Measurements from ENCODE around the gene ZDHHC8.

Gene ZDHHC8

GRCh38 chr22:20135806-20136602 is 4.4 kb downstream of the ZDHHC8 start:
- no peak overlapping the region for H3K4me3 ChIP-seq
- no peaks in the 10 kb centered on the region for H3K36me3 ChIP-seq (ENCODE audit: insufficient read depth, low read length)
- TF ChIP-seq FOXP2 (optimal IDR thresholded peaks at IDR 0.05; ENCODE audit: control extremely low read depth, extremely low read length, insufficient read depth) (no peak), POLR2AphosphoS5 (IDR thresholded peaks at IDR 0.05; ENCODE audit: borderline replicate concordance, low read depth, low read length) (no peak), EZH2 (IDR thresholded peaks at IDR 0.05) (no peak)
- no peak overlapping the region for H3K27ac ChIP-seq
- no peak for DNase-seq (ENCODE audit: low read depth, low spot score)
- H3K9me3 ChIP-seq (ENCODE audit: low read depth, low read length), result no peaks in the 10 kb centered on the region
- no peak overlapping the region for H3K9ac ChIP-seq (ENCODE audit: insufficient read length)

GRCh38 chr22:20136603-20136873 is 4.9 kb downstream of the ZDHHC8 start:
- Histone ChIP-seq H3K9ac (ENCODE audit: insufficient read length) (no peak overlapping the region), H3K9me3 (ENCODE audit: low read depth, low read length) (no peaks in the 10 kb centered on the region), H3K27ac (no peak overlapping the region), H3K4me3 (no peak overlapping the region), H3K36me3 (ENCODE audit: insufficient read depth, low read length) (no peaks in the 10 kb centered on the region)
- TF ChIP-seq EZH2 (IDR thresholded peaks at IDR 0.05) (no peak), FOXP2 (optimal IDR thresholded peaks at IDR 0.05; ENCODE audit: control extremely low read depth, extremely low read length, insufficient read depth) (no peak), POLR2AphosphoS5 (IDR thresholded peaks at IDR 0.05; ENCODE audit: borderline replicate concordance, low read depth, low read length) (no peak)
- no peak for DNase-seq (ENCODE audit: low read depth, low spot score)

- Histone ChIP-seq H3K4me3 (no peak overlapping the region), H3K9ac (ENCODE audit: insufficient read length) (no peak overlapping the region)
- TF ChIP-seq FOXP2 (optimal IDR thresholded peaks at IDR 0.05; ENCODE audit: control extremely low read depth, extremely low read length, insufficient read depth) (no peak), POLR2AphosphoS5 (IDR thresholded peaks at IDR 0.05; ENCODE audit: borderline replicate concordance, low read depth, low read length) (no peak), EZH2 (IDR thresholded peaks at IDR 0.05) (no peak)
These were observed 5.5 kb downstream of the ZDHHC8 start for GRCh38 chr22:20137113-20137512.

GRCh38 chr22:20137671-20138416 is 6.2 kb downstream of the ZDHHC8 start:
- DNase-seq (ENCODE audit: low read depth, low spot score), result no peak
- no peaks in the 10 kb centered on the region for H3K36me3 ChIP-seq (ENCODE audit: insufficient read depth, low read length)
- no peaks in the 10 kb centered on the region for H3K9me3 ChIP-seq (ENCODE audit: low read depth, low read length)
- no peak overlapping the region for H3K9ac ChIP-seq (ENCODE audit: insufficient read length)
- TF ChIP-seq POLR2AphosphoS5 (IDR thresholded peaks at IDR 0.05; ENCODE audit: borderline replicate concordance, low read depth, low read length) (no peak), FOXP2 (optimal IDR thresholded peaks at IDR 0.05; ENCODE audit: control extremely low read depth, extremely low read length, insufficient read depth) (no peak), EZH2 (IDR thresholded peaks at IDR 0.05) (no peak)
- H3K27ac ChIP-seq, result no peak overlapping the region
- H3K4me3 ChIP-seq, result no peak overlapping the region

More at GRCh38 chr22:20137113-20137512, 5.5 kb downstream of the ZDHHC8 start:
- no peak overlapping the region for H3K27ac ChIP-seq
- H3K36me3 ChIP-seq (ENCODE audit: insufficient read depth, low read length), result no peaks in the 10 kb centered on the region
- no peaks in the 10 kb centered on the region for H3K9me3 ChIP-seq (ENCODE audit: low read depth, low read length)
- DNase-seq (ENCODE audit: low read depth, low spot score), result no peak

GRCh38 chr22:20138417-20138738 is 6.8 kb downstream of the ZDHHC8 start:
- Histone ChIP-seq H3K9ac (ENCODE audit: insufficient read length) (no peak overlapping the region), H3K27ac (no peak overlapping the region), H3K36me3 (ENCODE audit: insufficient read depth, low read length) (no peaks in the 10 kb centered on the region), H3K9me3 (ENCODE audit: low read depth, low read length) (no peaks in the 10 kb centered on the region), H3K4me3 (no peak overlapping the region)
- TF ChIP-seq EZH2 (IDR thresholded peaks at IDR 0.05) (no peak), FOXP2 (optimal IDR thresholded peaks at IDR 0.05; ENCODE audit: control extremely low read depth, extremely low read length, insufficient read depth) (no peak), POLR2AphosphoS5 (IDR thresholded peaks at IDR 0.05; ENCODE audit: borderline replicate concordance, low read depth, low read length) (no peak)
- no peak for DNase-seq (ENCODE audit: low read depth, low spot score)

GRCh38 chr22:20138868-20139267 is 7.3 kb downstream of the ZDHHC8 start:
- no peak overlapping the region for H3K27ac ChIP-seq
- H3K36me3 ChIP-seq (ENCODE audit: insufficient read depth, low read length), result no peaks in the 10 kb centered on the region
- DNase-seq (ENCODE audit: low read depth, low spot score), result no peak
- no peak for TF ChIP-seq FOXP2 (optimal IDR thresholded peaks at IDR 0.05; ENCODE audit: control extremely low read depth, extremely low read length, insufficient read depth)
- no peak for TF ChIP-seq EZH2 (IDR thresholded peaks at IDR 0.05)
- TF ChIP-seq POLR2AphosphoS5 (IDR thresholded peaks at IDR 0.05; ENCODE audit: borderline replicate concordance, low read depth, low read length), result no peak
- H3K9me3 ChIP-seq (ENCODE audit: low read depth, low read length), result no peaks in the 10 kb centered on the region
- H3K9ac ChIP-seq (ENCODE audit: insufficient read length), result no peak overlapping the region
- H3K4me3 ChIP-seq, result no peak overlapping the region

GRCh38 chr22:20139391-20140106 is 7.9 kb downstream of the ZDHHC8 start:
- H3K9ac ChIP-seq (ENCODE audit: insufficient read length), result no peak overlapping the region

GRCh38 chr22:20140107-20140445 is 8.5 kb downstream of the ZDHHC8 start:
- H3K4me3 ChIP-seq, result no peak overlapping the region
- TF ChIP-seq EZH2 (IDR thresholded peaks at IDR 0.05) (no peak), POLR2AphosphoS5 (IDR thresholded peaks at IDR 0.05; ENCODE audit: borderline replicate concordance, low read depth, low read length) (no peak), FOXP2 (optimal IDR thresholded peaks at IDR 0.05; ENCODE audit: control extremely low read depth, extremely low read length, insufficient read depth) (no peak)
- no peak overlapping the region for H3K27ac ChIP-seq
- DNase-seq (ENCODE audit: low read depth, low spot score), result no peak
- no peaks in the 10 kb centered on the region for H3K36me3 ChIP-seq (ENCODE audit: insufficient read depth, low read length)
- no peaks in the 10 kb centered on the region for H3K9me3 ChIP-seq (ENCODE audit: low read depth, low read length)
- H3K9ac ChIP-seq (ENCODE audit: insufficient read length), result no peak overlapping the region

More at GRCh38 chr22:20139391-20140106, 7.9 kb downstream of the ZDHHC8 start:
- no peak overlapping the region for H3K4me3 ChIP-seq
- H3K36me3 ChIP-seq (ENCODE audit: insufficient read depth, low read length), result no peaks in the 10 kb centered on the region
- no peak overlapping the region for H3K27ac ChIP-seq
- no peak for DNase-seq (ENCODE audit: low read depth, low spot score)
- no peaks in the 10 kb centered on the region for H3K9me3 ChIP-seq (ENCODE audit: low read depth, low read length)
- TF ChIP-seq POLR2AphosphoS5 (IDR thresholded peaks at IDR 0.05; ENCODE audit: borderline replicate concordance, low read depth, low read length) (no peak), EZH2 (IDR thresholded peaks at IDR 0.05) (no peak), FOXP2 (optimal IDR thresholded peaks at IDR 0.05; ENCODE audit: control extremely low read depth, extremely low read length, insufficient read depth) (no peak)

Measured in SK-N-MC (cell line).